ENCODE measurements around the gene FXYD5. TPM values are rescaled to one million over a fixed set of nuclear protein-coding genes. Genes with fewer than 3 reads are reported as not detected.
A peak's percentile ranks its signal among the peaks of the same experiment; 100 is the strongest.
"Not testable (repeated sequence)": the region's sequence is repeated elsewhere in the genome, so short reads cannot be mapped to it uniquely, and the experiment has no call there.

The FXYD5 gene
- total RNA-seq, 2 experiments from 2014 or later, result 272 to 275 TPM

DNA sequence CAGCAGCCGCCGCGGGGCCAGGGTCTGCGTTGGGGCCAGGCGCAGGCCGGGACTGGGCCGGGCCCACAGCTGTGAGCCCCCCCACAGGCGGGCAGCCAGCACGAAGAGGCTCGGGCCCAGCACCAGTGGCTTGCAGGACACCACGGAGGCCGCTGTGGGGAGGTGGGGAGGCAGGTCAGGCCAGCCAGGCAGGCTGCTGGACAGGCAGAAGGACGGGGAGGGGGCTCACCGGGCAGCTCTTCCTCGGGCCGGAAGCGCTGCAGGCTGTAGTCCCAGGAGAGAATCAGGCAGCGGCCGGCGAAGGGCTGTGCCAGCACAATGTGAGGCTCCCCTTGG is 27.9 kb upstream of the FXYD5 start:
- Mint-ChIP-seq H3K4me1 (peaks cover 12% of the 10 kb centered on the region), H3K27me3 (no peaks in the 10 kb centered on the region), H3K36me3 (no peaks in the 10 kb centered on the region), H3K4me3 (no peak overlapping the region), H3K9me3 (no peaks in the 10 kb centered on the region), H3K27ac (no peak overlapping the region)
- no peak for DNase-seq

DNA sequence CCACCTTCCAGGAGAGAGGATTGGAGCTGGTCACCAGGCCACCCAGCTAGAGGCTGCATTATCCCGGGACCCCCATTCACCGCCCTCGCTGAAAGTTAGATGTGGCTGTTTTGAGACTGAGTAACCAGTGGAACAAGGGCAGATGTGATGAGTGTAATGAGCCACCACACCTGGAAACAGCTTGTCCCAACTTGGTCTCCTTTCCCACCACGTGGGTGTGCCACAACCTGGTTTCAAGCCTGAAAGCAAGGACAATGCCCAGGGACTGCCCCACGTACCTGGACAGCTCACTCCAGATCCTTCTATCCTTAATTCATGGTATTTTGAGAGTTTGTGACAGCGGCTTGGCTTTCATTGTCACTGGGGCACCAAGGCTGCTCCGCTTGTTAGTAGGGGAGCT is 26.7 kb upstream of the FXYD5 start:
- Mint-ChIP-seq H3K4me3 (no peak overlapping the region), H3K4me1 (peaks cover 12% of the 10 kb centered on the region), H3K36me3 (no peaks in the 10 kb centered on the region), H3K9me3 (no peaks in the 10 kb centered on the region), H3K27me3 (no peaks in the 10 kb centered on the region), H3K27ac (no peak overlapping the region)
- DNase-seq, result no peak

DNA sequence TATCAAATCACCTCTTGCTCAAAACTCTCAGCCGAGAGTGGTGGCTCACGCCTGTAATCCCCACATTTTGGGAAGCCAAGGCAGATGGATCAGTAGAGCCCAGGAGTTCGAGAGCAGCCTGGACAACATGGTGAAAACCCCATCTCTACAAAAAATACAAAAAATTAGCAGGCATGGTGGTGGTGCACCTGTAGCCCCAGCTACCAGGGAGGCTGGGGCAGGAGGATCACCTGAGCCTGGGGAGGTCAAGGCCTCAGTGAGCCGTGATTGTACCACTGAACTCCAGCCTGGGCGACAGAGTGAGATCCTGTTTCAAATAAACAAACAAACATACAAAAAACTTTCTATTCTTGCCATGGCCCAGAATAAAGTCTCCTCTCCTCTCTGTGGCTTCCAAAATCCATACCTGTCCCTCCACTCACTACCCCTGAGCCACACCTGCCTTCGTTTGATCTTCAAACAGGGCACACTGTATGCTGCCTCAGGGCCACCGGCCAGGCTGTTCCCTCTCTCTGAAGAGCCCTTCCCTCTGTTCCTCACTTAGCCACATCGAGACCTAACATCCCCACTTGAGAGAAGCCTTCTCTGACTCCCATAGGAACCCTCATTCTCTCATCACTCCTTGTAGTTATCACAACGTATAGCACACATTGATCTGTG is 26.0 kb upstream of the FXYD5 start:
- Mint-ChIP-seq H3K36me3 (no peaks in the 10 kb centered on the region), H3K4me3 (no peak overlapping the region), H3K9me3 (no peaks in the 10 kb centered on the region), H3K27me3 (no peaks in the 10 kb centered on the region), H3K27ac (no peak overlapping the region), H3K4me1 (peaks cover 12% of the 10 kb centered on the region)
- DNase-seq, result no peak

DNA sequence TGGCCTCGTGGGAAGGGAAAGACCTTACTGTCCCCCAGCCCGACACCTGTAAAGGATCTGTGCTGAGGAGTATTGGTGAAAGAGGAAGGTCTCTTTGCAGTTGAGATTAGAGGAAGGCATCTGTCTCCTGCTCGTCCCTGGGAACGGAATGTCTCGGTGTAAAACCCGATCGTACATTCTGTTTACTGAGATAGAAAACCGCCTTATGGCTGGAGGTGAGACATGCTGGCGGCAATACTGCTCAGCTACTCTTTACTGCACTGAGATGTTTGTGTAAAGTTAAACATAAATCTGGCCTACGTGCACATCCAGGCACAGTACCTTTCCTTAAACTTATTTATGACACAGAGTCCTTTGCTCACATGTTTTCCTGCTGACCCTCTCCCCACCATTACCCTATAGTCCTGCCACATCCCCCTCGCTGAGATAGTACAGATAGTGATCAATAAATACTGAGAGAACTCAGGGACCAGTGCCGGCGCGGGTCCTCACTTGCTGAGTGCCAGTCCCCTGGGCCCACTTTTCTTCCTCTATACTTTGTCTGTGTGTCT is 24.7 kb upstream of the FXYD5 start:
- not testable (repeated sequence) for H3K27me3 Mint-ChIP-seq, H3K4me3 Mint-ChIP-seq, H3K36me3 Mint-ChIP-seq, DNase-seq, H3K27ac Mint-ChIP-seq, H3K4me1 Mint-ChIP-seq, H3K9me3 Mint-ChIP-seq

DNA sequence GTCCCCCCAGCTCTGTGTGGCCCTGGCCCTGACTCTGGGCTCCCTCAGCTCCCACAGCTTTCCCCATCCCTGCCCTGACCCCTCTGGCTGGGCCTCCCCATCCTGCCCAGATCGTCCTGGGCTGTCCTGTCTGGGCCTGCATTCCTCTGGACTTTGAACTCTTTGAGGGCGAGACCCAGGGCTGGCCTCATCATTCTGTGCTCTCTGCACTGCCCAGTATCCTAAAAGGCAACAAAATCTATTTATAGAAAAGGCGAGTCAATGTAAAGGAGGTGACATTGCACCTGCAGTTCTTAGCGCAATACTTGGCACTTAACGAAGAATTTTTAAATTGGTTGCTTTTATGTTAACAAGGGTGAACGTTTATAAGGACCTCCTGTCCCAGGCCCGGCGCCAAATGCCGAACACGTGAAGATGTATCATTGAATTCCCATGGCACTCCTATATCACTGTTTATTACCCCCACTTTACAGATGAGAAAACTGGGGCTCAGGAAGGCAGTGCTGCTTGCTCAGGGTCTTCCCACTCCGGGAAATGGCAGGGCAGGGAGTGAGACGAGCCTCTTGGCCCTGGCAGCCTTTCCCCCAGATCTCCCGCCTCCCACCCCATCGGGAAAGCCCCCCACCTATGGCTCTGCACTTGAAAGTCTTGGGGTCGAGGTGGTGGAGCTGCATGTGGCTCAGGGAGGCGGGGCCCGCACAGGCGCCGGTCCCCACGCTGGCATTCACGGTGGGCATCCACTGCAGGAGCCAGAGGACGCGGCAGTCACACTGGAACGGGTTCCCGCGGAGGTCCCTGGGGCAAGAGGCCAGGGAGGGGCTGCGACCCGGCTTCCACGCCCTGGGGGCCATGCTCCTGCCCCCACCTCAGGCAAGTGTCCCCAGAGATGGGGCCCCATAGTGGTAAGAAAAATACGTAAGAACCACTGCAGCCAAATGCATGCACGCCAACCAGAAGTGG is 23.5 kb upstream of the FXYD5 start:
- H3K4me3 Mint-ChIP-seq, result no peak overlapping the region
- no peaks in the 10 kb centered on the region for H3K27me3 Mint-ChIP-seq
- no peaks in the 10 kb centered on the region for H3K36me3 Mint-ChIP-seq
- H3K27ac Mint-ChIP-seq, result no peak overlapping the region
- no peaks in the 10 kb centered on the region for H3K4me1 Mint-ChIP-seq
- no peaks in the 10 kb centered on the region for H3K9me3 Mint-ChIP-seq
- DNase-seq, result no peak

DNA sequence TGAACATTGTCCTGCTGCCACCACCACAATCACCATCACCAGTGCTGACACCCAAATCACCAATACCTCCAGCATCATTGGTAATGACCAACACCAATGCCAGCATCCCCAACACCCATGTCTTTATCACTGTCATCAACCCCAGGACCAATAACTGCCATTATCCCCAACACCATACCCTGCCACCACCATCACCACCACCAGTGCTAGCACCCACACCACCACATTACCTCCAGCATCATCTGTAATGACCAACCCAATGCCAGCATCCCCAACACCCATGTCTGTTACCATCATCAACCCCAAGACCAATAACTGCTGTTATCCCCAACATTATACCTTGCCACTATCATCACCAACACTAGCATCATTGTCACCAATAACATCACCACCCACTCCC is 22.3 kb upstream of the FXYD5 start:
- no peaks in the 10 kb centered on the region for H3K36me3 Mint-ChIP-seq
- no peaks in the 10 kb centered on the region for H3K4me1 Mint-ChIP-seq
- DNase-seq, result no peak
- H3K27ac Mint-ChIP-seq, result no peak overlapping the region
- no peaks in the 10 kb centered on the region for H3K9me3 Mint-ChIP-seq
- H3K4me3 Mint-ChIP-seq, result no peak overlapping the region
- H3K27me3 Mint-ChIP-seq, result no peaks in the 10 kb centered on the region

DNA sequence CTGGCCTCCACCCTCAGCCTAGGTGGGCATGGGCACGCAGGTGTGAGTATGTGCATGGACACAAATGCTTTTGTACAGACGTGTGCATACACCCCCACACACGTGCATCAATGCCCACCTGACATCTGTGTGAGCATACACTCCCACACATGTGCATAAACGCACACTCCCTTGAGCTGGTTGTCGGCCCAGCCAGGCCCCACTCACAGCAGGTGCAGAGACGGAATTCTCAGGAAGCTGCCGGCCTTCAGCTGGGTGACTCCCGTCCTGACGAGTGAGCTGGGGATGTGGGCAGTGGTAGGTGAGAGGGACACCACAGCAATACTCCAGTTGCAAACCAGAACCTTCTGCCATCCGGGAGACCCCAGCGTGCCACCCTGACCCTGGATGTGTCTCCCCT is 20.7 kb upstream of the FXYD5 start:
- H3K4me1 Mint-ChIP-seq, result no peaks in the 10 kb centered on the region
- no peaks in the 10 kb centered on the region for H3K36me3 Mint-ChIP-seq
- no peaks in the 10 kb centered on the region for H3K27me3 Mint-ChIP-seq
- no peak overlapping the region for H3K27ac Mint-ChIP-seq
- H3K4me3 Mint-ChIP-seq, result no peak overlapping the region
- DNase-seq, result no peak
- H3K9me3 Mint-ChIP-seq, result no peaks in the 10 kb centered on the region

DNA sequence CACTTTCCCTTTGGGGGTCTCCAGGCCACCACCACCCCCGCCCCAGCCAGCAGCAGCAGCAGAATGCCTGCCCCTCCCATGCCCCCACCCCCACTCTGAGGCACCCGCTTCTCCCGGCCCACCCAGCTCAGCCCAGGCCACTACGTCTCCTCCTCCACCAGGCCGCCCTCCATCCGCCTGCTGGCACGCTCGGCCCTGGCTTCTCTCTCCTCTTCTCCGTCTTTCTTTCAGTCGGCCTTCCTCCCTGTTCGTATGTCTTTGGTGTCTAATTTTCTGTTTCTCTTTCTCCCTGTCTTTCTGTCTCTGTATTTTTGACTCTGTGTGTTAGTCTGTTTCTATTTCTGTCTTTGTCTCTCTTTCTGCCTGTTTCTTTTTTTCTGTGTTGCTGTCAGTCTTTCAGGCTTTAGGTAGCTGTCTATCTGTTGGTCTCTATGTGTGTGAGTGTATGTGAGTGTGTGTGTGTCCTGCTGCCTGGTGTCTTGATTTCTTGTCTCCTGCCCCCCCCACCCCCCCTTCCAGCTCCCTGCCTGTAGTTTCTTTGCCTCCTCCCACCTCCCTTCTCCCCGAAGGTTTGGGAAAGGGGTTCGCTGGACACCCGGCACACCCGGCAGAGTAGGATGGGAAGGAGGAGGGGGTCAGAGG is 19.8 kb upstream of the FXYD5 start, which contains the start of gene LGI4:
LGI4 (minus strand) TSS at position 459 of the 642 bp plus-strand sequence; CDS start at position 80, 379 bp downstream.
- Mint-ChIP-seq H3K9me3 (no peaks in the 10 kb centered on the region), H3K27me3 (no peaks in the 10 kb centered on the region), H3K4me1 (no peaks in the 10 kb centered on the region), H3K36me3 (no peaks in the 10 kb centered on the region), H3K4me3 (no peak within 1 kb of the TSS), H3K27ac (no peak within 1 kb of the TSS)
- no peak for DNase-seq

DNA sequence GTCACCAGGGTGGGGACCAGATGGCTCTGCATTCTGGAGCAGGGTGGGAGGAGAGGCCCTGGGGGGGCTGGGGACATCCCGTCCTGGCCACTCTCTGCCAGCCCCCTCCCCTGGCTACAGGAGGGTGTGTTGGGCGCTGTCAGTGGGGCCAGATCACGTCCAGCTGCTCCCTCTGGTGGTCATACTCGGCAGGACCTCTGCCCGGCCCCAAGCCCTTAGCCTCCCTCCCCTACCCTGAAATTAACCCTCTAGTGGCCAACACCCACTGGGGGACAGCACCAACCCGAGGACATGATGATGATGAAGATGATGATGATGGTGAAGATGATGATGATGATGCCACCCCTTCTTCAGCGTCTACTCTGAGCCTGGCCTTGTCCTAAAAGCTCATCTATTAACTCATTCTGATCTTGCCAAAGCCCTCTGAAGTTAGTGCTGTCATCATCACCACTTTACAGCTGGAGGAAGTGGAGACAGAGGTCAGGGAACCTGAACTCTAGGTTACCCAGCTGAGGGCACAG is 19.1 kb upstream of the FXYD5 start:
- no peaks in the 10 kb centered on the region for H3K36me3 Mint-ChIP-seq
- no peak overlapping the region for H3K27ac Mint-ChIP-seq
- no peak overlapping the region for H3K4me3 Mint-ChIP-seq
- H3K4me1 Mint-ChIP-seq, result no peaks in the 10 kb centered on the region
- no peaks in the 10 kb centered on the region for H3K27me3 Mint-ChIP-seq
- peak; percentile 69 for DNase-seq
- no peaks in the 10 kb centered on the region for H3K9me3 Mint-ChIP-seq

DNA sequence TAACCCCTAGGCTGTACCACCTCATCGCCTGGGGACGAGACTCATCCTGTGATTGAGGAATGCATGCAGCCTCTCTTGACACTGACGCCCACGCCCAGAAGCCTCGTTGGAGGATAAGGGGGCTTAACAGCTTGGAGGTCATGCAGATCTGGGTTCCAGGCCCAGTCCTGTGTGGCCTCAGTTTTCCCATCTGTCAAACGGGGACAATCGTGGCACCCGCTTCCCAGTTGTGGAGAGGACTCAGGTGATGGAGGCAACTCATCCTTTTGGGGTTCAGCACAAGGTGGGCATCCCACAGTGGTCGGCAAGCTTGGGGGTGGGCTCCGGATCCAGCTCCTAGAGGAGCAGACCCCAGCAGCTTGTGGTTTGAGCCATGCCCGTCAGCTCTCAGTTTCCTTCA is 18.3 kb upstream of the FXYD5 start:
- Mint-ChIP-seq H3K9me3 (no peaks in the 10 kb centered on the region), H3K36me3 (no peaks in the 10 kb centered on the region), H3K4me3 (no peak overlapping the region), H3K27ac (no peak overlapping the region), H3K4me1 (peaks cover 5% of the 10 kb centered on the region), H3K27me3 (no peaks in the 10 kb centered on the region)
- DNase-seq, result no peak

DNA sequence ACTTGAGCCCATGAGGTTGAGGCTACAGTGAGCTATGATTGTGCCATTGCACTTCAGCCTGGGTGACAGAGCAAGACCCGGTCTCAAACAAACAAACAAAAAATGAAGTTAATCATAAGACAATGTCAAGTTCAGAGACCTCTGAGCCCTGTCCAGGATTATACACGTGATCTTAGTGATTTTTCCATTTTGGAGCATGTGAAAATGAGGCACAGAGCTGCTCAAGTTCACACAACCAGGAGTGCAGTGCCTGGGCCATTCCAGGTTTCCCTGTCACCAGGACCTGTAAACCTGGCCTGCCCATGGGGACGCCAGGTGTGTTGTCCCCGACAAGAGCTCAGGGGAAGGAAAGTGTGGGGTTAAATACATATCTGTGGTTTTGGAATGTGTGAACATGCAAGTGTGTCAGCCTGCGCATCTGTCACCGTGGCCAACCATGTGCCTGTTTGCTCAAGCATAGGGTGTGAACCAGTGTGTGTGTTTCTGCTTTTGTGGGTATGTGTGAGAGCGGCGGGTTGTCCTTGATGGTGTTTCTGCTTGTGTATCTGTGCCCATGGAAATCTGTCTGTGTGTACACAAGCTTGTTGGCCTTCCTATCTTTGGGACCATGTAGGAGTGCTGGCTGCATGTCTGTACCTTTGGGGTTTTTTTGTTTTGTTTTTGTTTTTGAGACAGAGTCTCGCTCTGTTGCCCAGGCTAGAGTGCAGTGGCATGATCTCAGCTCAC is 17.4 kb upstream of the FXYD5 start:
- Mint-ChIP-seq H3K4me3 (no peak overlapping the region), H3K9me3 (no peaks in the 10 kb centered on the region), H3K36me3 (no peaks in the 10 kb centered on the region), H3K27me3 (no peaks in the 10 kb centered on the region), H3K4me1 (peaks cover 14% of the 10 kb centered on the region), H3K27ac (no peak overlapping the region)
- no peak for DNase-seq

DNA sequence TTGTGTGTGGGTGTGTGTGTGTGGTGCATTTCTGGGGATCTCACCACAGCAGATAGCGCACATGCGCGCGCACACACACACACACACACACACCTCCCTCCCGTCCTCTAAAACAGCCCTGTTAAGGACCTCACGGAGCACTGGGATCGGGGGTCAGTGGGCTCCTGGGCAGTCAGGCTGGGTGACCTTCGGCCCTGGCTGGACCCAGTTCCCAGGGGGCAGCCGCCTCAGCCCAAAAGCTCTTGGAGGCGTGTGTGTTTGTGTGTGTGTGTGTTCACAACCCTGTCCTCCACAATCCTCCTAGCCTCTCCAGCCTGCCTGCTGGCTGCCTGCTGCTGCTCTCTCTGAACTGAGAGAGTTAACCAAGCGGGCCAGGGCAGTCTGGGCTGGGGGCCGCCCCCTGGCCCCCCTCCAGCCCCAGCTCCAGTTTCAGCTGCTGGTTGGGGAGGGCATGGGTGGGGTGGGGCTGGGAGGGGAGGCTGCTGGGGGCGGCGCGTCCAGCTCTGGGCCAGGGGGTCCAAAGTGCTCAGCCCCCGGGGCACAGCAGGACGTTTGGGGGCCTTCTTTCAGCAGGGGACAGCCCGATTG is 16.1 kb upstream of the FXYD5 start, which contains the start of gene FXYD1:
FXYD1 (plus strand) TSS at position 520 of the 588 bp plus-strand sequence. CDS start 1,256 bp downstream, outside the sequence.
- no peaks in the 10 kb centered on the region for H3K9me3 Mint-ChIP-seq
- H3K4me3 Mint-ChIP-seq, result no peak within 1 kb of the TSS
- H3K27me3 Mint-ChIP-seq, result no peaks in the 10 kb centered on the region
- peaks cover 16% of the 10 kb centered on the region for H3K4me1 Mint-ChIP-seq
- H3K36me3 Mint-ChIP-seq, result no peaks in the 10 kb centered on the region
- DNase-seq, result no peak
- no peak within 1 kb of the TSS for H3K27ac Mint-ChIP-seq

DNA sequence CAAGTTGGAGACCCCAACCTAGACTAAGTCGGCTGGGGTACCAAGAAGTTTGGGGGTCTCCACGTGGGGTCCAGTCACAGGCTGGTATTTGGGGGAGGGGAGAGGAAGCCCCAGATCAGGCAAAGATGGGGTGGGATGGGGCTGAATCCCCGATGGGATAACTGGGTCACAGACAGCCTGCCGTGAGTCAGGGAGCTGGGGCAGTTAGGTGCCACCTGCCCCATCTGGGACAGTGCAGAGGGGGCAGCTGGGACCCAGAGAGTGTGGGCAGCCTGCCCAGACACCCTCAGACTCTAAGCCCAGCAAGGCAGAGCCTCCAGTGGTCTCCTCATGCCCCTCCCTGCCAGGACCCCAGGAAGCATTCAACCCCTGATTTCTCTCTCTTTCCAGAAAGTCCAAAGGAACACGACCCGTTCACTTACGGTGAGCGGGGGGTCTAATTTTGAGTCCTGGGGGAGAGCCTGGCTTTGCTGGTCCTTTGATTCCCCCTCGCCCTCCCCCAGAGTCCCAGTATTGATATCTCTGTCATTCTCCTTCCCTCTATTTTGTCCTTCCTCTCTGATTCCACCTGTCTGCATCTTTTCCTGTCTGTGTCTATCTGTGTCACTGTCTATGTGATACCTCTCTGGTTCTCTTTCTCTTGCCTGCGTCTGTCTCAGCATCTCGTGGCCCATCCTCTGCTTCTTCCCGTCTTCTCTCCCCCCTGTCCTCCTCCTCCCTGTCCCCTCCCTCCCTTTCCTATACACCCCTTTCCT is 14.2 kb upstream of the FXYD5 start:
- DNase-seq, result no peak
- Mint-ChIP-seq H3K36me3 (no peaks in the 10 kb centered on the region), H3K4me1 (peaks cover 26% of the 10 kb centered on the region), H3K4me3 (no peak overlapping the region), H3K27ac (no peak overlapping the region), H3K27me3 (no peaks in the 10 kb centered on the region), H3K9me3 (no peaks in the 10 kb centered on the region)

Measured in activated naive CD8-positive, alpha-beta T cell treated with anti-CD3 and anti-CD28 coated beads for 36 hours (primary cell).